BJ (cell line): ENCODE measurements around the gene AKAP6. TPM values are rescaled to one million over a fixed set of nuclear protein-coding genes. Genes with fewer than 3 reads are reported as not detected.
"Not testable (repeated sequence)": the region's sequence is repeated elsewhere in the genome, so short reads cannot be mapped to it uniquely, and the experiment has no call there.

Source experiments
- CTCF ChIA-PET: fragments of 350-600 bp; formaldehyde crosslinking; extraction: SDS; loops from one replicate; lab custom pipeline; 2021; ENCODE audit warnings: antibody characterized with exemption, inconsistent platforms; lab: Yijun Ruan, JAX
- POLR2A ChIA-PET: fragments of 300-600 bp; sonication (Branson Sonifier 250); formaldehyde crosslinking; extraction: SDS; loops from one replicate; lab custom pipeline; 2021; ENCODE audit warnings: antibody characterized with exemption; lab: Charles Lee
- DNase-seq: peaks from one replicate; pipeline ENCODE4 v3.0.0-alpha.2; 2011; ENCODE audit warnings: low read depth
- H3K27me3 ChIP-seq: 2 replicates; pipeline ENCODE4 v1.6.0; 2011; ENCODE audit warnings: low read length; ENCODE audit not compliant: control insufficient read depth, insufficient read depth
- H3K36me3 ChIP-seq: 2 replicates; pipeline ENCODE4 v1.5.1; 2011; ENCODE audit warnings: low read length; ENCODE audit not compliant: control insufficient read depth, insufficient read depth
- H3K4me3 ChIP-seq: 2 replicates; pipeline ENCODE4 v1.5.1; 2011; ENCODE audit warnings: low read depth, mild to moderate bottlenecking, control low read depth, low read length
- CTCF ChIP-seq: IDR thresholded peaks from 2 replicates; pipeline ENCODE4 v1.5.1; 2011; ENCODE audit warnings: low read depth, mild to moderate bottlenecking, control low read depth, inconsistent platforms, low read length, moderate library complexity; ENCODE audit not compliant: insufficient read depth
- polyA plus RNA-seq: library from polyadenylated mRNA; depleted of rRNA; stranded (reverse); fragments of >200 nt; gene quantifications from 2 replicates; pipeline ENCODE4 v1.2.3, GENCODE V29; 2011

AKAP6 gene
- polyA plus RNA-seq, 1 experiment: 18.5 TPM

DNA sequence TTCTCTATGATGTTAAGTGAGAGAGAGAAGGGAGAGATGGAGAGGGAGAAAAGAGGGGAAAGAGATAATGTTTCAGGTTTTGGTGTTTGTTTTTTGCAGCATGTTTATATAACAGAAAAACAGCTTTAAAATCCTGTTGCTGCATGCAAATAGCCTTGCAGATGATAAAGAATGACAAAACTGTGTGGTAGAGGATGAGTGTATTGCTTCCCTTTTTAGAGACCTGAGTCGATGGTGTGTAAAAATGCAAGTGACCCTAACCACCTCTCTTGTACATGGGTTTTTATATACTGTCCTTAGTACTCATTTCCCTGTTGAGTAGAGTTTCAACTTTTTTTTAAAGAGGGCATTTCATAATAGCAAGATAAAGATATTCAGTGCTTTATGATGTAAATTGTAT lies 249.1 kb downstream of the AKAP6 start:
- ChIA-PET POLR2A (no interaction called here), CTCF (interaction anchor here (0.8 kb wide), 1 partner anchor 81 kb away, joined by 4 read pairs; no protein-coding TSS in a partner anchor)
- no peak for TF ChIP-seq CTCF

GRCh38 chr14:32583427-32583826 lies 254.3 kb downstream of the AKAP6 start:
- H3K36me3 ChIP-seq, CTCF ChIA-PET, POLR2A ChIA-PET, H3K27me3 ChIP-seq, DNase-seq, H3K4me3 ChIP-seq: not testable (repeated sequence)

More for the DNA sequence above, 249.1 kb downstream of the AKAP6 start:
- Histone ChIP-seq H3K4me3 (no peak overlapping the region), H3K27me3 (no peaks in the 10 kb centered on the region), H3K36me3 (no peaks in the 10 kb centered on the region)
- DNase-seq: no peak

DNA sequence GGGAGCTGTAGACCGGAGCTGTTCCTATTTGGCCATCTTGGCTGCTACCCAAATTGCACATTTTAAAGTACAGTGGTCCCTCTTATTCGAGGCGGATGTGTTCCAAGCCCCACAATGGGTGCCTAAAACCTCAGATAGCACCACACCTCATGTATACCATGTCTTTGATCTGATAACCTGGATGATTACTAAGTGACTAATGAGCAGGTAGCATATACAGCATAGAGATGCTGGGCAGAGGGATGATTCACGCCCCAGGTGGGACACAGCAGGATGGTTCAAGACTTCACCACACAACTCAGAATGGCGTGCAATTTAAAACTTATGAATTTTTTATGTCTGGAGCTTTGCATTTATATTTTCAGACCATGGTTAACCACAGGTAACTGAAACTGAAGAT lies 255.0 kb downstream of the AKAP6 start:
- no peak overlapping the region for H3K4me3 ChIP-seq
- no peaks in the 10 kb centered on the region; the same call in 1 of the 2 replicates for H3K27me3 ChIP-seq
- CTCF ChIA-PET: no interaction called here
- TF ChIP-seq CTCF: no peak
- no peak for DNase-seq
- POLR2A ChIA-PET: no interaction called here
- no peaks in the 10 kb centered on the region for H3K36me3 ChIP-seq

DNA sequence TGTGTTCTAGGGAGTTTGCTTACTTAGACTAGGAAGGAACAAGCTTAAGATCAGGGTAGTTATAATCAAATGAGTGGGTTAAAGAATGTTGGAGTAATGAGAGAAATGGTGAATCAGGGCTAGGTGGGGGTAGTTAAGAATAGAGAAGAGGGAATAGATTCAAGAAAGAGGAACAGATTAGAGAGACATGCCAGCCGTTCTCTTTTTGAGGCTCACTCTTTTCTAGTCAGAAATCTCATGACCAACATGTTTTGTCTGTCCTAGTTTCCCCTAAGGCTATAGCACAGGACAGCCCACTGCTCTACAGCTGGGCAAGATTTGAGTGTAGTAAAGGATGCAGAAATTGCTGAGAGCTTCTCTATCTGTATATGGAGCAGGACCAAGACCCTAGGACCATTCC lies 258.4 kb downstream of the AKAP6 start:
- ChIA-PET CTCF (interaction anchor here (0.9 to 4.7 kb wide), 6 partner anchors 11 to 352 kb away, joined by 3 to 22 read pairs (median 4); partner anchors contain the start of gene NPAS3), POLR2A (no interaction called here)
- Histone ChIP-seq H3K36me3 (no peaks in the 10 kb centered on the region), H3K27me3 (no peaks in the 10 kb centered on the region; the same call in 1 of the 2 replicates), H3K4me3 (no peak overlapping the region)
- TF ChIP-seq CTCF: no peak
- no peak for DNase-seq

DNA sequence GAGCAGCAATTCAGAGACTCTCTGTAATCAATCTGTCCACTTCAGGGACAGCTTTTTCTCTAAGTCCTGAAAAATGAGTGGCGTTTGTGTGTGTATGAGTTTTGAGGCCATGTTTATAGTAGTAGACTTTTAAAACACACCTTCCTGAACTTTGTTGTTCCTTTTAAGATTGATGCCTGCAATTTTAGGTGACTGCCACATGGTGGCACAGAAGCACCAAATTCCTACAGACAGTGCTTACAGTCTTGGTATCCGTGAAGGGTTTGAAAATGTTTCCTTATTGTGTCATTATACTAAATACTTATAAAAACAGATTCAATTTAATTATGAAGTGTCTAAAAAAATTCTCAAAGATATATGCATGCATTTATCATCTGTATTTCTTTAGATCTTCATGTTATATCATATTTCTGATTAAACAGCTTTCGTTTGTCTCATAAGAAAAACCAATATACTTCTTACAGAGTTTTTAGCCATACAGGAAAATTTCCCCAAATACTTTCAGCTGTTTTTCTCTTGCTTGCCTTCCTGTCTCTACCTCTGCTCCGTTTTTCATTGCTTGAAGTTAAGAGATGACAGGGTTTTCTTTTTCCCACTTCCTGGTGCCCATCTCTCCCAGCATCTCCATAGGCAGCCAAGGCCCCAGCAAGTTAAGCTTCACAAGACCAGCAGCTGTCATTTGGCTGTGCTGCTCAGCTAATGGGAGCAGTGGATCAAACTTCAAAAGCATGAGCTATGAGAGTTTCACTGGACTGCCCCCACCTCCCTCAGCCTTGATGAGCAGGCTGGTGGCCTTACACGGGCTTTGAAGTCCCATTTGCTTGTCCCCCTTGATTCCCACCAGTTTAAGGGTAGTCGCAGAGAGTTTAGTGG lies 259.6 kb downstream of the AKAP6 start:
- Histone ChIP-seq H3K27me3 (no peaks in the 10 kb centered on the region; the same call in 1 of the 2 replicates), H3K36me3 (no peaks in the 10 kb centered on the region), H3K4me3 (no peak overlapping the region)
- CTCF ChIA-PET: interaction anchor here (1.0 to 4.7 kb wide), 7 partner anchors 12 to 1712 kb away, joined by 3 to 22 read pairs (median 4); partner anchors contain the start of gene NPAS3
- peak; percentile 68 for TF ChIP-seq CTCF
- no peak for DNase-seq
- POLR2A ChIA-PET: interaction anchor here (0.7 kb wide), 1 partner anchor 553 kb away, joined by 6 read pairs; no protein-coding TSS in a partner anchor
